Hepatocyte (in vitro differentiated cells): ENCODE measurements around the gene ERCC4. TPM values are rescaled to one million over a fixed set of nuclear protein-coding genes. Genes with fewer than 3 reads are reported as not detected.
A peak's percentile ranks its signal among the peaks of the same experiment; 100 is the strongest.

Source experiments
- DNase-seq: peaks from one replicate; pipeline ENCODE4 v3.0.0-alpha.2; 2016; ENCODE audit warnings: low spot score
- H2AFZ ChIP-seq: fragments of 200-600 bp; sonication (generic); 2 replicates; pipeline ENCODE4 v1.6.0; 2016; ENCODE audit warnings: antibody characterized with exemption, mild to moderate bottlenecking
- H3K27ac ChIP-seq: fragments of 200-600 bp; sonication (generic); 2 replicates; pipeline ENCODE4 v1.5.1; 2016; ENCODE audit warnings: mild to moderate bottlenecking
- H3K27me3 ChIP-seq: fragments of 200-600 bp; sonication (generic); 2 replicates; pipeline ENCODE4 v1.6.1; 2016
- H3K36me3 ChIP-seq: fragments of 200-600 bp; sonication (generic); replicated peaks from 2 replicates; pipeline ENCODE4 v1.5.1; 2016; ENCODE audit warnings: low read depth; ENCODE audit not compliant: insufficient read depth
- H3K4me1 ChIP-seq: fragments of 200-600 bp; sonication (generic); 2 replicates; pipeline ENCODE4 v1.5.1; 2016; ENCODE audit warnings: mild to moderate bottlenecking, moderate library complexity; ENCODE audit not compliant: insufficient read depth
- H3K4me2 ChIP-seq: fragments of 200-600 bp; sonication (generic); 2 replicates; pipeline ENCODE4 v1.6.0; 2016
- H3K4me3 ChIP-seq: fragments of 200-600 bp; sonication (generic); 2 replicates; pipeline ENCODE4 v1.5.1; 2016; ENCODE audit warnings: mild to moderate bottlenecking
- H3K79me2 ChIP-seq: fragments of 200-600 bp; sonication (generic); 2 replicates; pipeline ENCODE4 v1.6.0; 2017; ENCODE audit warnings: mild to moderate bottlenecking
- H3K9me2 ChIP-seq: fragments of 200-600 bp; sonication (generic); replicated peaks from 2 replicates; pipeline ENCODE4 v1.6.0; 2017; ENCODE audit warnings: mild to moderate bottlenecking; ENCODE audit not compliant: insufficient read depth
- H3K9me3 ChIP-seq: fragments of 200-600 bp; sonication (generic); 2 replicates; pipeline ENCODE4 v1.5.1; 2016; ENCODE audit warnings: low read depth, mild to moderate bottlenecking
- H4K20me1 ChIP-seq: fragments of 200-600 bp; sonication (generic); 2 replicates; pipeline ENCODE4 v1.6.0; 2016; ENCODE audit warnings: mild to moderate bottlenecking; ENCODE audit not compliant: insufficient read depth, poor library complexity, severe bottlenecking
- CTCF ChIP-seq: fragments of 200-600 bp; sonication (generic); IDR thresholded peaks from 2 replicates; pipeline ENCODE4 v1.5.1; 2016; ENCODE audit warnings: antibody characterized with exemption, mild to moderate bottlenecking; ENCODE audit not compliant: poor library complexity
- EZH2 ChIP-seq: fragments of 200-600 bp; sonication (generic); IDR thresholded peaks from 2 replicates; pipeline ENCODE4 v1.6.1; 2016; ENCODE audit warnings: antibody characterized with exemption, mild to moderate bottlenecking, borderline replicate concordance
- EZH2phosphoT487 ChIP-seq: fragments of 200-600 bp; sonication (generic); IDR thresholded peaks from one replicate; pipeline ENCODE4 v1.6.1; 2018; ENCODE audit warnings: antibody characterized with exemption, mild to moderate bottlenecking, low read depth, moderate library complexity; ENCODE audit not compliant: unreplicated experiment, severe bottlenecking
- WGBS: methylation state at CpG from one replicate; pipeline ENCODE4 v1.1.6; 2016; ENCODE audit warnings: low lambda C conversion rate; ENCODE audit errors: missing lambda C conversion rate; 5-methylcytosine and 5-hydroxymethylcytosine counted together
- polyA plus RNA-seq: library from polyadenylated mRNA; unstranded; fragments of >200 nt; fragmentation: Nextera tagmentation; extraction: Ambion mirVana; gene quantifications from 2 replicates; pipeline ENCODE4 v1.2.1, GENCODE V29; 2016
- total RNA-seq: library from RNA; depleted of rRNA; stranded (reverse); fragments of >200 nt; gene quantifications from 2 replicates; pipeline ENCODE4 v1.2.3, GENCODE V29; 2014

Gene ERCC4
- total and polyA plus RNA-seq, 2 experiments from 2014 or later = 14.5 to 19.3 TPM

- Histone ChIP-seq H3K36me3 (no peaks in the 10 kb centered on the region), H4K20me1 (no peaks in the 10 kb centered on the region), H3K4me2 (no peak overlapping the region), H3K4me1 (no peaks in the 10 kb centered on the region), H2AFZ (no peak overlapping the region), H3K27ac (no peak overlapping the region), H3K9me2 (no peaks in the 10 kb centered on the region), H3K9me3 (no peaks in the 10 kb centered on the region), H3K4me3 (no peak overlapping the region), H3K27me3 (no peaks in the 10 kb centered on the region), H3K79me2 (no peaks in the 10 kb centered on the region)
- TF ChIP-seq CTCF (no peak), EZH2phosphoT487 (no peak), EZH2 (no peak)
- no peak for DNase-seq
- 96% methylated on average over 3 of the region's 3 CpGs for WGBS
Observed at GRCh38 chr16:13928646-13929045, 8.7 kb downstream of the ERCC4 start.

- Histone ChIP-seq H3K4me3 (no peak overlapping the region), H3K27ac (no peak overlapping the region), H4K20me1 (no peaks in the 10 kb centered on the region), H3K4me2 (no peak overlapping the region), H3K79me2 (no peaks in the 10 kb centered on the region), H3K27me3 (no peaks in the 10 kb centered on the region), H2AFZ (no peak overlapping the region), H3K9me3 (no peaks in the 10 kb centered on the region), H3K4me1 (no peaks in the 10 kb centered on the region), H3K9me2 (no peaks in the 10 kb centered on the region), H3K36me3 (no peaks in the 10 kb centered on the region)
- 86% methylated on average over 10 of the region's 10 CpGs for WGBS
- TF ChIP-seq EZH2 (no peak), CTCF (no peak), EZH2phosphoT487 (no peak)
- DNase-seq = no peak
Observed at GRCh38 chr16:13931845-13932244, 11.9 kb downstream of the ERCC4 start.

GRCh38 chr16:13935408-13935807 lies 15.5 kb downstream of the ERCC4 start:
- no peaks in the 10 kb centered on the region for H3K79me2 ChIP-seq
- H3K4me1 ChIP-seq = peaks cover 14% of the 10 kb centered on the region
- TF ChIP-seq EZH2phosphoT487 (no peak), EZH2 (no peak), CTCF (peak; percentile 43)
- no peak overlapping the region for H3K27ac ChIP-seq
- no peaks in the 10 kb centered on the region for H3K9me3 ChIP-seq
- H2AFZ ChIP-seq = no peak overlapping the region
- H3K4me2 ChIP-seq = no peak overlapping the region
- H3K36me3 ChIP-seq = no peaks in the 10 kb centered on the region
- H3K4me3 ChIP-seq = no peak overlapping the region
- H3K9me2 ChIP-seq = no peaks in the 10 kb centered on the region
- no peaks in the 10 kb centered on the region for H4K20me1 ChIP-seq
- H3K27me3 ChIP-seq = no peaks in the 10 kb centered on the region
- no peak for DNase-seq
- WGBS = 81% methylated on average over 12 of the region's 12 CpGs

- H3K27ac ChIP-seq = peak overlapping the region; percentile 86
- WGBS = 48% methylated on average over 2 of the region's 2 CpGs
- TF ChIP-seq EZH2phosphoT487 (no peak), CTCF (no peak), EZH2 (no peak)
Observed at GRCh38 chr16:13936155-13936554, 16.2 kb downstream of the ERCC4 start.

More at GRCh38 chr16:13936155-13936554, 16.2 kb downstream of the ERCC4 start:
- no peak for DNase-seq
- H3K9me3 ChIP-seq = no peaks in the 10 kb centered on the region
- H3K4me3 ChIP-seq = no peak overlapping the region
- no peak overlapping the region for H2AFZ ChIP-seq
- H3K9me2 ChIP-seq = no peaks in the 10 kb centered on the region
- H4K20me1 ChIP-seq = no peaks in the 10 kb centered on the region
- no peaks in the 10 kb centered on the region for H3K36me3 ChIP-seq
- H3K27me3 ChIP-seq = no peaks in the 10 kb centered on the region
- no peaks in the 10 kb centered on the region for H3K79me2 ChIP-seq
- no peak overlapping the region for H3K4me2 ChIP-seq
- H3K4me1 ChIP-seq = peaks cover 22% of the 10 kb centered on the region
